Aorta (tissue), 5 donors: ENCODE results near the gene OPN5. TPM values are rescaled to one million over a fixed set of nuclear protein-coding genes. Genes with fewer than 3 reads are reported as not detected.
"Not testable (repeated sequence)": the region's sequence is repeated elsewhere in the genome, so short reads cannot be mapped to it uniquely, and the experiment has no call there.

Source experiments
- ATAC-seq: fragments of 200-7000 bp; cut with Tn5 transposase; one replicate; pipeline ENCODE4 v1.9.1; 2022; ENCODE audit warnings: moderate library complexity; ENCODE audit not compliant: low FRiP score
- DNase-seq, 2 donors: peaks; one replicate each; pipeline ENCODE4 v3.0.0-alpha.2; 2020
- H3K27ac ChIP-seq, 2 donors: one replicate each; pipeline ENCODE4 v1.5.1; 2013; ENCODE audit warnings: low read length in 2 of 2, mild to moderate bottlenecking in 2 of 2, moderate library complexity in 2 of 2, control low read depth in 1 of 2, inconsistent platforms in 1 of 2, low read depth in 1 of 2
- H3K27me3 ChIP-seq, 2 donors: one replicate each; pipeline ENCODE4 v1.6.1; 2013; ENCODE audit warnings: control low read depth in 1 of 2, low read length in 1 of 2, mild to moderate bottlenecking in 1 of 2, moderate library complexity in 1 of 2; ENCODE audit not compliant: insufficient read depth in 2 of 2, control insufficient read depth in 1 of 2
- H3K36me3 ChIP-seq, 2 donors: one replicate each; pipeline ENCODE4 v1.6.1; 2013; ENCODE audit warnings: control low read depth in 1 of 2, low read length in 1 of 2, mild to moderate bottlenecking in 1 of 2; ENCODE audit not compliant: insufficient read depth in 2 of 2, control insufficient read depth in 1 of 2
- H3K4me1 ChIP-seq, 2 donors: one replicate each; pipeline ENCODE4 v1.6.1; 2013; ENCODE audit warnings: low read length in 2 of 2, control low read depth in 1 of 2, mild to moderate bottlenecking in 1 of 2, moderate library complexity in 1 of 2; ENCODE audit not compliant: insufficient read depth in 2 of 2, control insufficient read depth in 1 of 2
- H3K4me3 ChIP-seq, 2 donors: one replicate each; pipeline ENCODE4 v1.5.1; 2013; ENCODE audit warnings: low read length in 2 of 2, control low read depth in 1 of 2, mild to moderate bottlenecking in 1 of 2
- H3K9me3 ChIP-seq: one replicate; pipeline ENCODE4 v1.6.1; 2013; ENCODE audit warnings: mild to moderate bottlenecking, low read length; ENCODE audit not compliant: control insufficient read depth
- WGBS, 2 donors: extraction: QIAGEN DNeasy Blood & Tissue Kit; methylation state at CpG; one replicate each; pipeline ENCODE4 v1.1.7; 2013; 5-methylcytosine and 5-hydroxymethylcytosine counted together
- intact Hi-C, 2 donors: fragments of 100-400 bp; cut with DNase I; formaldehyde crosslinking; loops; one replicate each; pipeline versions ENCODE4 v1.14.2 to v1.15.0; 2022
- polyA plus RNA-seq, 2 donors: library from polyadenylated mRNA; stranded (reverse); fragments of 200-250 nt; gene quantifications; one replicate each; pipeline ENCODE4 v1.2.3, GENCODE V29; 2013
- total RNA-seq, 2 donors: library from RNA; stranded (reverse); fragmentation: NEBNext Ultra II Directional; extraction: Animal tissue kit (Norgen Biotek cat#: 25700); gene quantifications; one replicate each; pipeline ENCODE4 v1.2.1, GENCODE V29; 2021
- donor health status: healthy with polysubstance abuse.
- donor health status: Bipolar disorder and iron deficiency.
- donor health status: DM: no; HTN: no; CAD: no.
- donor health status: DM: no; HTN: no; CAD: no.
- donor health status: DM: yes; HTN: yes; CAD: no.

Gene OPN5
- total and polyA plus RNA-seq, 4 donors: not detected

DNA sequence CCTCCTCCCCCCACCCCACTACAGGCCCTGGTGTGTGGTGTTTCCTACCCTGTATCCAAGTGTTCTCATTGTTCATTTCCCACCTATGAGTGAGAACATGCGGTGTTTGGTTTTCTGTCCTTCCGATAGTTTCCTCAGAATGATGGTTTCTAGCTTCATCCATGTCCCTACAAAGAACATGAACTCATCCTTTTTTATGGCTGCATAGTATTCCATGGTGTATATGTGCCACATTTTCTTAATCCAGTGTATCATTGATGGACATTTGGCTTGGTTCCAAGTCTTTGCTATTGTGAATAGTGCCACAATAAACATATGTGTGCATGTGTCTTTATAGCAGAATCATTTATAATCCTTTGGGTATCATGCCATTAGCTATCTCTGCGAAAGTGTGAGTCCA lies 36.6 kb upstream of the OPN5 start:
- H3K27ac ChIP-seq, H3K36me3 ChIP-seq, H3K4me1 ChIP-seq, intact Hi-C loops, DNase-seq, ATAC-seq, H3K4me3 ChIP-seq, H3K27me3 ChIP-seq, H3K9me3 ChIP-seq: not testable (repeated sequence)
- WGBS, 2 donors: 96 to 97% methylated on average over 3 of the region's 3 CpGs

DNA sequence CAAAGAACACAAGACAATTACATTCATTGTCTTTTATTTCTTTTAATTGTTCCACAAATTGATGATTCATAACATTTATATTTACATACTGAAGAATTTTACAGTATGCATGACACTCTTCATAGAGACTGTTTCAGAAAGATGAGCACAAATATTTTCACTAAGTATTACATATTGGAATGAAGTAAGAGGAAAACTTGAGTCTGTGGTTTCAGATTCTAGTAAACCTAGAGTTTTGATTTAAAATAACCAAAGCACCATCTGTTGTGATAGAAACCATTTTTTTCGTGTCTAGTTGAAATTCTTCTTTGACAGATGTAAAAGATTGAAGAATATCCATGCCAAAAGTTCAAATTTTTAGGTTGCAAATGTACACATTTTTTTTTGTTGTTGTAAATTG lies 32.1 kb upstream of the OPN5 start:
- WGBS, 2 donors: 50 to 55% methylated on average over 1 of the region's 1 CpG
- intact Hi-C loops: no loop called here
- H3K36me3 ChIP-seq: no peaks in the 10 kb centered on the region
- no peak for ATAC-seq
- no peaks in the 10 kb centered on the region for H3K4me1 ChIP-seq
- H3K4me3 ChIP-seq: no peak overlapping the region
- no peak for DNase-seq
- H3K27ac ChIP-seq: no peak overlapping the region
- H3K9me3 ChIP-seq: peaks cover 1% of the 10 kb centered on the region
- H3K27me3 ChIP-seq: no peaks in the 10 kb centered on the region

DNA sequence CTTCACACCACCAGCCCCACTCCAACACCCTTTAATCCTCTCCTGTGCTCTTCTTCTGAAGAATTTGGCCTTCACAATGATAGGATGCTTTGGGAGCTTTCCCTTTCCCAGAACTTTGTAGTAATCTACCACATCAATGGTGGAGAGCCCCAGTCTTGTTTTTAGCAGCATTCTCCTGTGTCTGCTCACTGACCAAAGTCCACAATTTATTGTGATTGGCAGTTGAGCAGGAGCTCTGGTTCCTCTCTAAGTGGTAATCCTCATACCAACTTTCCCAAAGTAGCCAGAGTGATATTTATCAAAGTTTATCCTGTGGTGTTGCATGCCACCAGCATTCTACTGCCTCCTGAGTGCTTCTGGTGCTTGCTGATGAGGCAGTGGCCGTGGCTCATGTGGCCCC lies 29.0 kb upstream of the OPN5 start:
- no peaks in the 10 kb centered on the region for H3K27me3 ChIP-seq
- H3K4me3 ChIP-seq: no peak overlapping the region
- 73 to 83% methylated on average over 1 of the region's 1 CpG for WGBS, 2 donors
- no peaks in the 10 kb centered on the region for H3K36me3 ChIP-seq
- no peak overlapping the region for H3K27ac ChIP-seq
- peaks cover 1% of the 10 kb centered on the region for H3K9me3 ChIP-seq
- ATAC-seq (no peak), DNase-seq (no peak)
- intact Hi-C loops: no loop called here
- no peaks in the 10 kb centered on the region for H3K4me1 ChIP-seq

DNA sequence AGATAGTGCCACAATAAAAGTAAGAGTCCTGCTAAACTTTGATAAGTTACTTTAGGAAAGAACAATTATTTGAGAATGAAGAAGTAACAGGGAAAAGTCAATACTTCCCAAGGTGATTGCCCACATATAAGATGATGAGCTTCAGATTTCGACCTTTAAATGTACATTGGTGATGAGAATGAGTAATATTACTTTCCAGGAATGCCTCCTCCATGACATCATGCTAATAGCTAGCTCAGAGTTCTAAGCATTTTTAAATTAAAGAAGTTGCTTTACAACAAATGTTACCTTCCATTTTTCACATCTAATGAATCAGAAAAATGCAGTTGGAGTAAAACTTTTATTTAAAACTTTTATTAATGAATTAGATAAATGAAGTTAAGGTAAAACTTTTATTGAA lies 22.5 kb upstream of the OPN5 start:
- 51 to 53% methylated on average over 1 of the region's 1 CpG for WGBS, 2 donors
- no peaks in the 10 kb centered on the region for H3K4me1 ChIP-seq
- H3K27ac ChIP-seq: no peak overlapping the region
- H3K36me3 ChIP-seq: no peaks in the 10 kb centered on the region
- H3K9me3 ChIP-seq: no peaks in the 10 kb centered on the region
- intact Hi-C loops: no loop called here
- ATAC-seq (no peak), DNase-seq (no peak)
- no peak overlapping the region for H3K4me3 ChIP-seq
- H3K27me3 ChIP-seq: no peaks in the 10 kb centered on the region

DNA sequence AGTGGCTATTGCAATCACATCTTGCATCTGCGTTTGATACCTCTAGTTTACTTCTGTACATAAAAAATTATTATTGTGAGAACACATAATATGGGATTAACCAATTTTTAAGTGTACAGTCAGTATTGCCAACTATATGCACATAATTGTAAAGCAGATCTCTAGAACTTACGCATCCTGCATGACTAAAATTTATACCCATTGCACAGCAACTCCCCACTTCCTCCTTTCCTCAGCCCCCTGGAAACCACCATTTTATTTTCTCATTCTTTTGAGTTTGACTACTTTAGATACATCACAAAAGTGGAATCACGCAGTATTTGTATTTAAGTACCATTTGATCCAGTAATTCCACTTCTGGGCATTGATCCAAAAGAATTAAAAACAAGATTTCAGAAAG lies 19.3 kb upstream of the OPN5 start:
- no peaks in the 10 kb centered on the region for H3K4me1 ChIP-seq
- WGBS, 2 donors: 90 to 95% methylated on average over 3 of the region's 3 CpGs
- H3K27ac ChIP-seq: no peak overlapping the region
- intact Hi-C loops: no loop called here
- H3K4me3 ChIP-seq: no peak overlapping the region
- no peaks in the 10 kb centered on the region for H3K36me3 ChIP-seq
- no peaks in the 10 kb centered on the region for H3K9me3 ChIP-seq
- no peak for ATAC-seq
- no peak for DNase-seq
- no peaks in the 10 kb centered on the region for H3K27me3 ChIP-seq

DNA sequence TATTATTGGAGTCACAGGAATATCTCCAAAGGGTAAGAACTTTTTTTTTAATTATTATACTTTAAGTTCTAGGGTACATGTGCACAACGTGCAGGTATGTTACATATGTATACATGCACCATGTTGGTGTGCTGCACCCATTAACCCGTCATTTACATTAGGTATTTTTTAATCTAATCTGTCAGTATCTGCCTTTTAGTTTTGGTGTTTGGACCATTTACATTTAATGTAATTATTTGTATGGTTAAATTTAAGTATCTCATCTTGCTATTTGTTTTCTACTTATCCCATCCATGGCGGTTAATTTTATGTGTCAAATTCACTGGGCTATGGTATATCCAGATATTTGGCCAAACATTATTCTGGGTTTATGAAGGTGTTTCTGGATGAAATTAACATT lies 15.4 kb upstream of the OPN5 start:
- ATAC-seq (no peak), DNase-seq (no peak)
- H3K4me3 ChIP-seq: no peak overlapping the region
- peaks cover 0 to 3% of the 10 kb centered on the region in 2 donors for H3K27me3 ChIP-seq
- H3K27ac ChIP-seq: no peak overlapping the region
- no peaks in the 10 kb centered on the region for H3K36me3 ChIP-seq
- WGBS, 2 donors: 90 to 92% methylated on average over 3 of the region's 3 CpGs
- intact Hi-C loops: no loop called here
- no peaks in the 10 kb centered on the region for H3K4me1 ChIP-seq
- no peaks in the 10 kb centered on the region for H3K9me3 ChIP-seq

DNA sequence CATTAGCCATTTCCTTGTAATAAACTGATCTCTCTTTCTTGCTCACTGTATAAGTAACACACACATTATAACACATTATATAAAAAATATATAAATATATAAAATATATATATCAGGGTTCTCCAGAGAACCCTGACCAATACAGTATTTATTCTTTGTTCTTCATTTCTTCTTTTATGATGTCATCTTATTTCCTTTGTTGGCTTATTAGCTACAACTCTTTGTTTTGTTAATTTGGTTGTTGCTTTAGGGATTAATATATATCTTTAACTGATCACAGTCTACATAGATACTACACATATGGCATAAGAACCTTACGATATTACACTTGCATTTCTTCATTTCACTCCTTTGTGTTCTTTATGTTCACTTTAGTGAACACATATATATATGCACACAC lies 14.7 kb upstream of the OPN5 start:
- no peak for ATAC-seq
- 0 to 51% methylated on average over 1 of the region's 1 CpG for WGBS, 2 donors
- peaks cover 0 to 3% of the 10 kb centered on the region in 2 donors for H3K27me3 ChIP-seq
- no peak overlapping the region for H3K4me3 ChIP-seq
- H3K36me3 ChIP-seq: no peaks in the 10 kb centered on the region
- H3K9me3 ChIP-seq: no peaks in the 10 kb centered on the region
- no peak overlapping the region for H3K27ac ChIP-seq
- no peak for DNase-seq
- intact Hi-C loops: no loop called here
- no peaks in the 10 kb centered on the region for H3K4me1 ChIP-seq

DNA sequence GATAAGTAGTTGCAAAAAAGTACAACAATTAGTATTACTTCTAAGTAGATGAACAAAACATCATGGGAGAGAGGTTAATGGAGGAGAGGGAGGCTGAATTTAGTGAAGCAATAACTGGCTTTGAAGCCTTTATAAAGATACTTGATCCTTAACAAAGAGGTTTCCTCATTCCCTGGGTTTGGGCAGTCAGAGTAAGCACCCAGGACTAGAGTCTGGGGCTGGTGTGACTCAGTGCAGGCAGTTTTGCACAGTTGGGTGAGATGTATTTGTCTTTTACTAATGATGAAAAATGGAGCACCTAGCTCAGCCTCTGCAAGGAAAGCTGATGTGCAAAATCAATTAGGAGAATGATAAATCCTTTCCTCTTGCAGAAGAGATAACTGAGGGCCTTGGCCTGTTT lies 11.8 kb upstream of the OPN5 start:
- intact Hi-C loops: no loop called here

DNA sequence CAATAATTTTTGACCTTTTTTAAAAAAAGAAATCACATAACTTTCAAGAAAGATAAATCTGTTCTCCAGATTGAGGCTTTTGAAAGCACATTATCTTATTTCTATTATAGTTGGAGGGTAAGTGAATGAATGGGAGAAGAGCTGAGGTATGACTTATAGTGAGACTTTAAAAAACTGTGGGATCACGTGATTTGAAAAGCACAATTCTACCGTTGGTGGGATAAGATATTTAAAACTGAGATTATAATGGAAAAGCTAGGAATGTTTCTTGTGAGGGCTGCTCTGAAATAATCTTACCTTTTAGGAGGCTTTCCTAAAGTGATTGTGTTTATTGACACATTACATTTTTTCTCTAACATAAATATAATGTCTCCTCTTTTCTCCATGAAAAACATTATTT lies 9.5 kb upstream of the OPN5 start:
- H3K27me3 ChIP-seq: peaks cover 0 to 4% of the 10 kb centered on the region in 2 donors
- intact Hi-C loops: no loop called here
- DNase-seq (no peak), ATAC-seq (no peak)
- no peak overlapping the region for H3K4me3 ChIP-seq
- no peaks in the 10 kb centered on the region for H3K9me3 ChIP-seq
- 41 to 52% methylated on average over 2 of the region's 2 CpGs for WGBS, 2 donors
- H3K27ac ChIP-seq: no peak overlapping the region
- no peaks in the 10 kb centered on the region for H3K36me3 ChIP-seq
- H3K4me1 ChIP-seq: no peaks in the 10 kb centered on the region

More for the DNA sequence above, 11.8 kb upstream of the OPN5 start:
- Histone ChIP-seq H3K27ac (no peak overlapping the region), H3K36me3 (no peaks in the 10 kb centered on the region), H3K27me3 (peaks cover 0 to 3% of the 10 kb centered on the region in 2 donors), H3K9me3 (no peaks in the 10 kb centered on the region), H3K4me1 (no peaks in the 10 kb centered on the region), H3K4me3 (no peak overlapping the region)
- ATAC-seq (no peak), DNase-seq (no peak)
